H1 (cell line): Measurements from ENCODE around the gene CNKSR2. TPM values are rescaled to one million over a fixed set of nuclear protein-coding genes. Genes with fewer than 3 reads are reported as not detected.

Experiments
- CTCF ChIA-PET: fragments of 300-600 bp; sonication (Branson Sonifier 250); formaldehyde crosslinking; loops from one replicate; lab custom pipeline; 2021; ENCODE audit not compliant: partially characterized antibody; lab: Charles Lee
- POLR2A ChIA-PET: fragments of 300-600 bp; sonication (Branson Sonifier 250); formaldehyde crosslinking; loops from one replicate; lab custom pipeline; 2021; ENCODE audit warnings: inconsistent platforms; ENCODE audit not compliant: partially characterized antibody; lab: Charles Lee
- DNase-seq, 2 experiments: peaks; one replicate each; pipeline versions ENCODE4 v3.0.0 to v3.0.0-alpha.2; 2010 to 2022; ENCODE audit warnings: low spot score in 2 of 2, low read depth in 1 of 2, mixed read lengths in 1 of 2
- FAIRE-seq: peaks from 2 replicates; lab custom pipeline; 2011; peaks lifted over from hg19 to GRCh38; lab: Jason Lieb, UNC
- H2AFZ ChIP-seq: 2 replicates; pipeline ENCODE4 v1.8.1; 2012; ENCODE audit warnings: low read length, inconsistent platforms
- H2AK5ac ChIP-seq: 2 replicates; pipeline ENCODE4 v1.6.1; 2013; ENCODE audit warnings: low read depth, low read length
- H2BK120ac ChIP-seq: replicated peaks from 2 replicates; pipeline ENCODE3; 2013; ENCODE audit warnings: low read depth, low read length, inconsistent platforms
- H2BK12ac ChIP-seq: 2 replicates; pipeline ENCODE4 v1.6.1; 2013; ENCODE audit warnings: low read depth, low read length
- H2BK15ac ChIP-seq: 2 replicates; pipeline ENCODE4 v1.6.1; 2013; ENCODE audit warnings: low read length
- H2BK20ac ChIP-seq: 2 replicates; pipeline ENCODE4 v1.6.1; 2013; ENCODE audit warnings: low read length
- H2BK5ac ChIP-seq: 2 replicates; pipeline ENCODE4 v1.6.1; 2013; ENCODE audit warnings: low read depth, low read length
- H3K14ac ChIP-seq: 2 replicates; pipeline ENCODE4 v1.6.1; 2013; ENCODE audit warnings: inconsistent platforms; ENCODE audit not compliant: insufficient read length
- H3K18ac ChIP-seq: 2 replicates; pipeline ENCODE4 v1.6.1; 2013; ENCODE audit warnings: low read length; ENCODE audit errors: extremely low read depth
- H3K23ac ChIP-seq: 2 replicates; pipeline ENCODE4 v1.6.1; 2013; ENCODE audit warnings: inconsistent platforms; ENCODE audit not compliant: insufficient read length
- H3K23me2 ChIP-seq: 2 replicates; pipeline ENCODE4 v1.6.1; 2013; ENCODE audit warnings: low read depth, low read length
- H3K27ac ChIP-seq: 2 replicates; pipeline ENCODE4 v1.6.1; 2011; ENCODE audit warnings: low read depth, low read length, inconsistent platforms
- H3K27me3 ChIP-seq, 4 experiments: replicated peaks in 1 of 4; 1 replicate in 1 of 4; 2 replicates in 3 of 4; pipeline versions ENCODE4 v1.6.1 to v1.8.1; 2011 to 2013; ENCODE audit warnings: low read length in 3 of 4, mild to moderate bottlenecking in 3 of 4, inconsistent platforms in 2 of 4, mixed read lengths in 2 of 4, moderate library complexity in 1 of 4; ENCODE audit not compliant: control insufficient read depth in 3 of 4, insufficient read depth in 3 of 4; ENCODE audit errors: extremely low read depth in 1 of 4
- H3K36me3 ChIP-seq, 4 experiments: 2 replicates each; pipeline versions ENCODE4 v1.6.1 to v1.8.1; 2011 to 2013; ENCODE audit warnings: mild to moderate bottlenecking in 4 of 4, low read length in 3 of 4, moderate library complexity in 2 of 4, control low read depth in 1 of 4, inconsistent platforms in 1 of 4; ENCODE audit not compliant: insufficient read depth in 4 of 4, control insufficient read depth in 2 of 4
- H3K4ac ChIP-seq: replicated peaks from 2 replicates; pipeline ENCODE3; 2013; ENCODE audit warnings: low read length, low read depth, mixed read lengths, inconsistent platforms; ENCODE audit not compliant: insufficient read length
- H3K4me1 ChIP-seq, 4 experiments: replicated peaks in 1 of 4; 1 replicate in 1 of 4; 2 replicates in 3 of 4; pipeline versions ENCODE4 v1.6.1 to v1.8.1; 2011 to 2013; ENCODE audit warnings: low read length in 3 of 4, inconsistent platforms in 2 of 4, mixed read lengths in 1 of 4; ENCODE audit not compliant: insufficient read depth in 4 of 4, control insufficient read depth in 3 of 4
- H3K4me2 ChIP-seq, 2 experiments: 2 replicates each; pipeline versions ENCODE4 v1.6.1 to v1.8.1; 2011 to 2013; ENCODE audit warnings: low read depth in 2 of 2, low read length in 2 of 2, control low read depth in 1 of 2, inconsistent platforms in 1 of 2, mild to moderate bottlenecking in 1 of 2; ENCODE audit not compliant: insufficient read depth in 1 of 2
- H3K4me3 ChIP-seq, 4 experiments: fragments of 200-600, 300-600 bp in 1 of 4; sonication (generic), shearing (Covaris generic), sonication (Bioruptor Twin) in 1 of 4; 2 replicates each; pipeline versions ENCODE4 v1.5.1 to v1.8.1; 2011 to 2016; ENCODE audit warnings: low read length in 4 of 4, low read depth in 3 of 4, control low read depth in 2 of 4, inconsistent platforms in 2 of 4, mild to moderate bottlenecking in 2 of 4, mixed read lengths in 1 of 4, moderate library complexity in 1 of 4; ENCODE audit not compliant: insufficient read depth in 2 of 4; ENCODE audit errors: extremely low read depth in 1 of 4
- H3K56ac ChIP-seq: replicated peaks from 2 replicates; pipeline ENCODE3; 2013; ENCODE audit warnings: low read depth, mild to moderate bottlenecking, mixed read lengths, low read length, inconsistent platforms; ENCODE audit not compliant: insufficient read length
- H3K79me1 ChIP-seq: 2 replicates; pipeline ENCODE4 v1.6.1; 2013; ENCODE audit warnings: low read depth, low read length, control low read depth
- H3K79me2 ChIP-seq, 2 experiments: 2 replicates each; pipeline versions ENCODE4 v1.6.1 to v1.8.1; 2012 to 2013; ENCODE audit warnings: low read length in 2 of 2, mild to moderate bottlenecking in 2 of 2, inconsistent platforms in 1 of 2; ENCODE audit not compliant: insufficient read depth in 2 of 2, control insufficient read depth in 1 of 2
- H3K9ac ChIP-seq, 4 experiments: replicated peaks in 1 of 4; 1 replicate in 1 of 4; 2 replicates in 3 of 4; pipeline versions ENCODE4 v1.6.1 to v1.8.1; 2011 to 2013; ENCODE audit warnings: low read depth in 3 of 4, low read length in 3 of 4, control low read depth in 2 of 4, mild to moderate bottlenecking in 2 of 4, moderate library complexity in 2 of 4, inconsistent platforms in 1 of 4; ENCODE audit errors: extremely low read depth in 1 of 4
- H3K9me3 ChIP-seq, 2 experiments: 2 replicates each; pipeline versions ENCODE4 v1.6.1 to v1.8.1; 2012 to 2013; ENCODE audit warnings: mild to moderate bottlenecking in 2 of 2, moderate library complexity in 2 of 2, control low read depth in 1 of 2, inconsistent platforms in 1 of 2, low read depth in 1 of 2, low read length in 1 of 2, mixed read lengths in 1 of 2; ENCODE audit not compliant: insufficient read depth in 2 of 2
- H4K20me1 ChIP-seq, 2 experiments: replicated peaks in 1 of 2; 2 replicates each; pipeline versions ENCODE3 to v1.8.1; 2011 to 2013; ENCODE audit warnings: inconsistent platforms in 2 of 2, low read length in 2 of 2, mild to moderate bottlenecking in 1 of 2; ENCODE audit not compliant: insufficient read depth in 2 of 2, control insufficient read depth in 1 of 2
- H4K5ac ChIP-seq: 2 replicates; pipeline ENCODE4 v1.6.1; 2013; ENCODE audit warnings: low read length, low read depth, mixed read lengths, inconsistent platforms; ENCODE audit not compliant: insufficient read length
- H4K8ac ChIP-seq: 2 replicates; pipeline ENCODE4 v1.8.0; 2013; ENCODE audit warnings: mild to moderate bottlenecking, moderate library complexity, low read length, inconsistent platforms; ENCODE audit not compliant: insufficient read depth; ENCODE audit errors: extremely low read depth
- H4K91ac ChIP-seq: replicated peaks from 2 replicates; pipeline ENCODE3; 2013; ENCODE audit warnings: low read length, mixed read lengths, inconsistent platforms; ENCODE audit not compliant: insufficient read length
- CHD2 ChIP-seq: IDR thresholded peaks from 2 replicates; pipeline ENCODE4 v1.6.1; 2012; ENCODE audit warnings: low read length, improper control_type of control experiment
- HDAC6 ChIP-seq: IDR thresholded peaks from one replicate; pipeline ENCODE4 v1.7.1; 2012; ENCODE audit warnings: low read depth, mild to moderate bottlenecking, inconsistent platforms, low read length, moderate library complexity
- KDM1A ChIP-seq: fragments of 200-600, 300-600 bp; sonication (generic); IDR thresholded peaks from 2 replicates; pipeline ENCODE4 v1.7.1; 2016; ENCODE audit warnings: mild to moderate bottlenecking, low read length, borderline replicate concordance
- KDM4A ChIP-seq: IDR thresholded peaks from one replicate; pipeline ENCODE4 v1.7.1; 2012; ENCODE audit warnings: low read depth, mild to moderate bottlenecking, moderate library complexity, low read length, inconsistent platforms; ENCODE audit not compliant: severe bottlenecking
- KDM5A ChIP-seq: fragments of 200-600 bp; IDR thresholded peaks from 2 replicates; pipeline ENCODE4 v1.7.1; 2012; ENCODE audit warnings: mild to moderate bottlenecking, low read length, inconsistent platforms, mixed read lengths
- RBBP5 ChIP-seq: IDR thresholded peaks from 2 replicates; pipeline ENCODE4 v1.7.1; 2012; ENCODE audit warnings: low read depth, mild to moderate bottlenecking, inconsistent platforms, low read length, moderate library complexity, borderline replicate concordance
- RFX5 ChIP-seq: IDR thresholded peaks from 2 replicates; pipeline ENCODE4 v1.6.1; 2011; ENCODE audit warnings: low read depth, low read length, improper control_type of control experiment, borderline replicate concordance
- SAP30 ChIP-seq: fragments of 300-600 bp; sonication (generic); IDR thresholded peaks from 2 replicates; pipeline ENCODE4 v1.7.1; 2012; ENCODE audit warnings: low read length, moderate library complexity, mild to moderate bottlenecking, inconsistent platforms; ENCODE audit not compliant: insufficient read depth, insufficient replicate concordance
- SUZ12 ChIP-seq: fragments of 200-600 bp; sonication (generic); IDR thresholded peaks from 2 replicates; pipeline ENCODE4 v1.6.1; 2012; ENCODE audit warnings: mild to moderate bottlenecking, inconsistent platforms, low read length, moderate library complexity, mixed read lengths
- TAF7 ChIP-seq: optimal IDR thresholded peaks from 2 replicates; pipeline ENCODE3; 2011; ENCODE audit warnings: low read depth, mild to moderate bottlenecking, inconsistent platforms, low read length, moderate library complexity, borderline replicate concordance
- TBP ChIP-seq: IDR thresholded peaks from 2 replicates; pipeline ENCODE4 v1.6.1; 2011; ENCODE audit warnings: low read depth, low read length, improper control_type of control experiment
- WGBS, 2 experiments: shearing (Covaris generic) in 1 of 2; methylation state at CpG; one replicate each; pipeline versions ENCODE4 v1.1.6 to v1.1.7; 2013 to 2015; ENCODE audit warnings: low lambda C conversion rate in 2 of 2, mixed read lengths in 2 of 2, inconsistent platforms in 1 of 2, low coverage in 1 of 2, missing lambda C conversion rate in 1 of 2; ENCODE audit not compliant: insufficient replicate concordance in 2 of 2, insufficient coverage in 1 of 2, insufficient read length in 1 of 2; ENCODE audit errors: extremely low coverage in 1 of 2, missing lambda C conversion rate in 1 of 2; 5-methylcytosine and 5-hydroxymethylcytosine counted together
- polyA plus RNA-seq, 7 experiments: library from polyadenylated mRNA; depleted of rRNA in 3 of 7; stranded (reverse) in 5 of 7; unstranded in 2 of 7; fragments of >200 nt in 5 of 7; fragments of 200-250 nt in 2 of 7; gene quantifications; 1 replicate in 5 of 7; 2 replicates in 1 of 7; 4 replicates in 1 of 7; pipeline versions ENCODE4 v1.2.1 to v1.2.3, GENCODE V29; 2011 to 2013; ENCODE audit warnings: missing spikeins in 2 of 7, mixed read lengths in 2 of 7
- total RNA-seq: library from RNA; stranded (reverse); fragmentation: NEBNext Ultra II Directional; extraction: Animal tissue kit (Norgen Biotek cat#: 25700); gene quantifications from 2 replicates; pipeline ENCODE4 v1.2.1, GENCODE V29; 2021

CNKSR2 gene
- total and polyA plus RNA-seq, 2 of the 8 experiments (the other 6 are each of a cell fraction or from before 2014, with no cell fraction given) = 5.5 to 16.3 TPM

DNA sequence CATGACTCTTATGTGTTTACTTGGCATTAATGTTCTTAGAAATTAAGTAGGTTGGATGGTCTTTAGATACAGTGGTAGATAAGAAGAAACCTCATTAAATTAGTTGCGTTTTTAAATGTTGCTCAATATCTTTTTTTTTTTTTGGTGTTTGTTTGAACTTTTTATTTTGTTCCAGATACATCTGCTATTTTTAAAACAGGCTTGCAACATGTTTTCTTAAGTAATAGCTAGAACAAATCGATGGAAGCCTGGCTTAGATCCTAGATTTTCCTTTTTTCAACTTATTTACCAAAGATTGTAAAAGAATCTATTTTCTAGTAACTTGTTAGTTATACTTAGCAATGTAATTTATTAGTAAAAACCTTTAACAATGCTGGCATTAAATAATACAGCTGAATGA is 9.3 kb downstream of the CNKSR2 start:
- Histone ChIP-seq H3K14ac (no peak overlapping the region), H3K18ac (no peak overlapping the region), H3K4me1 (peaks cover 0 to 5% (median 0%) of the 10 kb centered on the region in 4 experiments; a peak in 1 of 7 replicates), H3K79me2 (peaks cover 0 to 79% of the 10 kb centered on the region in 2 experiments; a peak in 2 of 4 replicates), H2BK20ac (no peak overlapping the region), H4K8ac (no peak overlapping the region), H3K23ac (no peak overlapping the region), H3K4me3 (no peak overlapping the region), H3K9ac (no peak overlapping the region), H3K23me2 (no peaks in the 10 kb centered on the region), H3K36me3 (no peaks in the 10 kb centered on the region), H3K27ac (no peak overlapping the region), H2BK15ac (no peak overlapping the region), H2AK5ac (no peak overlapping the region), H4K91ac (no peak overlapping the region), H2BK12ac (no peak overlapping the region), H3K27me3 (no peaks in the 10 kb centered on the region), H2AFZ (no peak overlapping the region), H2BK5ac (no peak overlapping the region), H3K79me1 (no peaks in the 10 kb centered on the region), H3K56ac (no peak overlapping the region), H4K20me1 (no peaks in the 10 kb centered on the region), H4K5ac (no peak overlapping the region), H3K4me2 (no peak overlapping the region), H3K9me3 (no peaks in the 10 kb centered on the region), H2BK120ac (no peak overlapping the region), H3K4ac (no peak overlapping the region)
- ChIA-PET CTCF (interaction anchor here (1.5 kb wide), 1 partner anchor 94 kb away, joined by 3 read pairs; no protein-coding TSS in a partner anchor), POLR2A (no interaction called here)
- TF ChIP-seq SUZ12 (no peak), TBP (no peak), TAF7 (no peak), HDAC6 (no peak), SAP30 (no peak), RFX5 (no peak), KDM1A (no peak), KDM5A (no peak), CHD2 (no peak), KDM4A (no peak), RBBP5 (no peak)
- DNase-seq = no peak
- WGBS, 2 experiments = 68% methylated on average over 2 of the region's 2 CpGs; no CpG with 5 or more reads in 1 of the 2 experiments
- FAIRE-seq = peak; percentile 24
